ENCODE measurements around the gene NYNRIN.

DNA sequence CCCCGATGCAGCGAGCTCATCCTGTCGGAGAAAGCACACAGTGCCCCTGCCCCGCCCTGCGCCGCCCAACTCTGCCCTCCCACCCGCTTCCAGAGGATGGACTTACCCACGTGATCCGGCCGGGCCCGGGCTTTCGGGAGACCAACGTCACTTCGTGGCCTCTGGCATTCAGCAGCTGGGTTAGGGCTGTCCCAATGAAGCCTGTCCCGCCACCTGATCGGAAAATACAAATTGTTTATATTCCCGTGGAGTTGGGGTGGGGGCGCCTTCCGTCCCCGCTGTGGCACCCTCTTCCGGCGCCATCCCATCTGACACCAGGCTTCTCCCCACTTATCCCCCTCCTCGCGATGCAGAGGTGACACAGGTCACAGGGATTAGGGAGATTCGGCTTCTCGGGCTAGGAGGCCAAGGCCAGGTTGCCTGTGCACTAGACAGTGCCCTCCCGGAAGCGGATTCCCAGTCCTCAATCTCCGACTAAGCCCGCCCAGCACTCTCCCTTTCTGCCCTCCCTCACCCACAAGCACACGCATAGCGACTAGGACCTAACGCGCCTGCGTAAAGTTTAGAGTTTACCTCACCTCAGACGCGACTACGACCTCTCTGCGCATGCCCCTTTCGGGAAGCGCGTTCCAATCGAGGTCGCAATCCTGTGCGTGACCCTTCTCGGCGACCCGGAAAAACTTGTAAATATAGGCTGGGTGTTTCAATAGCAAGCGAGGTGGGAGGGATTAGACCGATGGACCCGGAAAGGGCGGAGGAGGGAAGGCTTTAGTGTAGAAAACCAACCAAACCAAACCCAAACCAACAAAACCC is 43.6 kb downstream of the NYNRIN start, which contains the start of gene SDR39U1:
- TF ChIP-seq, protein P1, sequence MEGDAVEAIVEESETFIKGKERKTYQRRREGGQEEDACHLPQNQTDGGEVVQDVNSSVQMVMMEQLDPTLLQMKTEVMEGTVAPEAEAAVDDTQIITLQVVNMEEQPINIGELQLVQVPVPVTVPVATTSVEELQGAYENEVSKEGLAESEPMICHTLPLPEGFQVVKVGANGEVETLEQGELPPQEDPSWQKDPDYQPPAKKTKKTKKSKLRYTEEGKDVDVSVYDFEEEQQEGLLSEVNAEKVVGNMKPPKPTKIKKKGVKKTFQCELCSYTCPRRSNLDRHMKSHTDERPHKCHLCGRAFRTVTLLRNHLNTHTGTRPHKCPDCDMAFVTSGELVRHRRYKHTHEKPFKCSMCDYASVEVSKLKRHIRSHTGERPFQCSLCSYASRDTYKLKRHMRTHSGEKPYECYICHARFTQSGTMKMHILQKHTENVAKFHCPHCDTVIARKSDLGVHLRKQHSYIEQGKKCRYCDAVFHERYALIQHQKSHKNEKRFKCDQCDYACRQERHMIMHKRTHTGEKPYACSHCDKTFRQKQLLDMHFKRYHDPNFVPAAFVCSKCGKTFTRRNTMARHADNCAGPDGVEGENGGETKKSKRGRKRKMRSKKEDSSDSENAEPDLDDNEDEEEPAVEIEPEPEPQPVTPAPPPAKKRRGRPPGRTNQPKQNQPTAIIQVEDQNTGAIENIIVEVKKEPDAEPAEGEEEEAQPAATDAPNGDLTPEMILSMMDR (IDR thresholded peaks at IDR 0.05) = peak; percentile 22
- TF ChIP-seq EZH2phosphoT487 (IDR thresholded peaks at IDR 0.05) = no peak
